A172 (cell line): Measurements from ENCODE around the gene MYT1. TPM values are rescaled to one million over a fixed set of nuclear protein-coding genes. Genes with fewer than 3 reads are reported as not detected.
"Not testable (repeated sequence)": the region's sequence is repeated elsewhere in the genome, so short reads cannot be mapped to it uniquely, and the experiment has no call there.

Experiments
- DNase-seq: peaks from one replicate; pipeline ENCODE4 v3.0.0-alpha.2; 2015; ENCODE audit warnings: low spot score
- total RNA-seq: library from RNA; depleted of rRNA; stranded (reverse); fragments of >200 nt; shearing (Covaris generic); gene quantifications from 2 replicates; pipeline ENCODE4 v1.2.3, GENCODE V29; 2014

Gene MYT1
- total RNA-seq, 1 experiment from 2014 or later, result 2.4 TPM

DNA sequence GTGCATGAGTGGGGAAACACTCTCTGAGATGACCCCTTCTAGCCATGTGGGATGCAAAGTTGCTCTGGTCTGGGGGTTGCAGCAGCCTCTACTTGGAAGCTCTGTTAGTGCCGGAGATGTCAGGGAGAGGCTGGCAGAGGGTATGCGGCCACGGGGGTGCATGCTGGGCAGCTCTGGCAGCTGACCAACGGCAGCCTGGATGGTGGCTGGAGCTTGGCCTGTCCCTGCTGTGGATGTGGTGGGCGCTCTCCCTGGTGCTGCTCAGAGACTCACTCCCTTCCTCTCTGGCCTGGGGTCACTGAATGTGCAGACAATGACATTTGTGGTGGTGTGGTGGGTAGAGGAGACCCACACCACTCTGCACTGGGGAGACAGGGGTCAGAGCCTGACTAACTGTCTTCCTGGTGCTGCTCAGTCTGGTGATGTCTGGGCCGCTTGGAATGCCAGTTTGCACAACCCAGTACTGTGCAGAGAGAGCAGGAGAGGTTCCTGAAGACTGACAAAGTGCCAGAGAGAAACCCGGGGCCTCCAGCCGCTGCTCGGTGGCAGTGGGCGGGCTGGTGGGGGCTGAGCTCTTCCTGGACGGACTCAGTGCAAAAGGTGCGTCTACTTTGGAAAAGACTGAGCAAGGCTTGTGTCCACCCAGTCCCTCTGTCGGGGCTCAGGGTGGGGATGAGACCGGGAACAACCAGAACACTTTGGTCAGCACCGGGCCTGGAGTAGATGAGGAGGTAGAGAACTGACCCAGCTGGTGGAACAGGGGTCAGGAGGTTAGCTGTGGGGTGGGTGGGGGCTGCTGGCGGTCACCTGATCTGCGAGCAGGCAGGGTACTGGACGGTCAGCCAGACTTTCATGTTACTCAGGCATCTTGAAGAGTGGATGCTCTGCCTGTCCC is 2.7 kb downstream of the MYT1 start:
- no peak for DNase-seq

DNA sequence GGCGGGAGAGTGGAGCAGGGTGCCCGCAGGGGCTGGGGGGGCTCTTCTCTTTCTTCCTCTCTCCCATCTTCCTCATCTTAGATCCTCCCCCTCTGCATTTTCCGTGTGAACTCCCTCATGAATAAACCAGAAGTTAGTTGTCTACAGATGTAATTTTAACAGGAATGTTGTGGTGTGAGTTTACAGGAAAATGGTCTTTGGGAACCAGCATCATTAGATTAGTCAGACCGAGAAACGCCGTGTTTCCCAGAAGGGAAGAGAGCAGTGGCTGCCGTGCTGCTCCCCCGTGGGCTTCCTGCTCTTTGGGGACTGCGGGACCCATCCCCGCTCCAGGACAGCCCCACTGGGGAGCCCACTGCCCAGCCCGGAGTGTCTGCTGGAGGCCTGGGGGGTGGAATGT is 3.4 kb downstream of the MYT1 start:
- peak; percentile 10 for DNase-seq

DNA sequence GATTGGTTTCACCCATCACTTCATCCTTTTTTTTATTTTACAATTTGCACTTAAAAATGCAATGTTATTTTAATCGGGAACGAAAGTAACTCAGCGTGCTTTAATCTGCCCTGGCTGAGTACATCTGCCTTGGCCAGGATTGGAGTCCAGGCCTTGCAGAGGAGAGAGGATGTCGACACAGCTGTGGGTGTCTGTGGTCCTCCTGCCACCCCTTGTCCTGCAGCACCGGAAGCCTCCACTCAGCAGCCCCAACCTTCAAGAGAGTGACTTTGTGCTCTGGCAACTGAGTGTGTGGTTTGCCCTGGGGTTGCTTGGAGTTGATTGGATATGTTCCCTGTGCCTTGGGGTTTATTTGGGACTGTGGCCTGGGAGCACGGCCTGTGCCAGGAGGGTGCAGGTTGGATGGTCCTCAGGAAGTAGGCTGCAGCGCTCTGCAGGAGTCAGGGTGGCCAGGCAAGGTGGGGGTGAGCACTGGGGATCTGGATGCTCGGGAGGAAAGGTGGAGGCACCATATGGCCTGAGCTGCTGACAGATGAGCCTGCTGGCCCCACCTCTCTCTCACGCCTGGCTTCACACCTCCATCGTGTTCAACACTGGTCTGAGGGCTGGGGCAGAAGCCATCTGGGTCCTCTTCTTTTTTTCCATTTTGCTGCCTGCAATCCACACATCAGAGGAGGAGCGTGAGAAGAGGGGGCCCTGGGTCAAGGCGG is 4.3 kb downstream of the MYT1 start:
- DNase-seq, result no peak

DNA sequence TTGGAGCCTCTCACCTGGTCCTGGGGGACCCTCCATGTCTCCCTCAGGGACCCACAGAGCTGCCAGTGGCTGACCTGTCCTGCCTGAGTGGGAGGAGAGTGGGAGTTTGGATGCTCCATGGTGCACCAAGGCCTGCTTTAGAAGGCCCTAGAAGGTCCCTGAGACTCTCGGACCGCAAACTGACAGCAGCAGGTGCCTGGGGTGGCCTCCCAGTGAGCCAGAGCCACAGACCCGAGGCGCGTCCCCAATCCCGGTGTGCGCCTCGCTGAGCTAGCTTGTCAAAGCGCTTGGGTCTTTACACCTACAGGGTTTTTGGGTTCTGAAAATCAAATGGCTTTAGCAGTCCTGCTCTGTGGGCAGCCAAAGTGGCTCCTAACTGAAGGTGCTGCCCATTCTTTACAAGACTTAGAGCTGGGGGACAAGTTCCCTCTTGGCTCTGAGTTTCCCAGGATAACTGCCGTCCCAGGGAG is 4.9 kb downstream of the MYT1 start:
- DNase-seq, result no peak

DNA sequence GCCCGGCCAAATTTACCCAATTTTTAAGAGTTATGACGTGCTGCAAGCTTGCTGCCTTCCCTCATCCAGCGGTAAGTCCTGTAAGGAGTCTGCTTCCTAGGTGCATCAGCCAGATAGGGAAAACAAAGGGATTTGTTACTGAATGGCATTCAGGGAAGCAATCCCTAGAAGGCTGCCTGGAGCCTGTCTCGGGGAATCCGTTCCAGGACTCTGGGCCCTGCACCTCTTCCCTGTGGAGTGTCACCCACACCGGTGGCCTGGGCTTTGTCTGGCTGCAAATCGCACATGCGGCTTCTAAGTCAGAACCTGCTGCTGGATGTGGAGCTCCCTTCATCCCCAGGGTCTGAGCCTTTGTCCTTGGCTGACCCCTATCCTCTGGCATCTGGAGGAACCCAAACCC is 7.0 kb downstream of the MYT1 start:
- DNase-seq, result no peak

GRCh38 chr20:64173116-64173515 is 8.9 kb downstream of the MYT1 start:
- no peak for DNase-seq

- DNase-seq, result no peak
Observed at GRCh38 chr20:64176551-64176950, 12.3 kb downstream of the MYT1 start.

GRCh38 chr20:64176971-64177370 is 12.7 kb downstream of the MYT1 start:
- no peak for DNase-seq

DNA sequence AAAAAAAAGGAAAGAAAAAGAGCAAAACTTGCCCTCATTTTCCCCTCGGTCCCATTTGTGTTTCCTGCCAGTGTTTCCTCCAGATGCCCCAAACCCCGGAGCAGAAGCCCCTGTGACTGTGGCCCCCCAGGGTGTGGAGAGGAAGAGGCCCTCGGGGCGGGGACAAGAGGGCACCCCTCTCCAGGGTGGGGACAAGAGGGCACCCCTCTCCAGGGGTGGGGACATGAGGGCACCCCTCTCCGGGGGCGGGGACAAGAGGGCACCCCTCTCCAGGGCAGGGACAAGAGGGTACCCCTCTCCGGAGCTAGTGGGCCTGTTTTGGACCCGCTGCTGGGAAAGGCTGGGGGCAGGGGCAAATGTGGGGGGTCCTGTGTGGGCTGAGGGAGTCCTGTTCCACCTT is 13.1 kb downstream of the MYT1 start:
- DNase-seq, result no peak

- no peak for DNase-seq
Observed at GRCh38 chr20:64177787-64178186, 13.5 kb downstream of the MYT1 start.

DNA sequence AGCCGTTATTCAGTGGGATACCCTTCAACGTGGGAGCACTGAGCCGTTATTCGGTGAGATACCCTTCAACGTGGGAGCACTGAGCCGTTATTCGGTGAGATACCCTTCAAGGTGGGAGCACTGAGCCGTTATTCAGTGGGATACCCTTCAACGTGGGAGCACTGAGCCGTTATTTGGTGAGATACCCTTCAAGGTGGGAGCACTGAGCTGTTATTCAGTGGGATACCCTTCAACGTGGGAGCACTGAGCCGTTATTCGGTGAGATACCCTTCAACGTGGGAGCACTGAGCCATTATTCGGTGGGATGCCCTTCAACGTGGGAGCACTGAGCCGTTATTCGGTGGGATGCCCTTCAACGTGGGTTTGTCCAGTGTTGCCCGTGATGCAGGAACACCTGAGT is 14.7 kb downstream of the MYT1 start:
- DNase-seq, result not testable (repeated sequence)

DNA sequence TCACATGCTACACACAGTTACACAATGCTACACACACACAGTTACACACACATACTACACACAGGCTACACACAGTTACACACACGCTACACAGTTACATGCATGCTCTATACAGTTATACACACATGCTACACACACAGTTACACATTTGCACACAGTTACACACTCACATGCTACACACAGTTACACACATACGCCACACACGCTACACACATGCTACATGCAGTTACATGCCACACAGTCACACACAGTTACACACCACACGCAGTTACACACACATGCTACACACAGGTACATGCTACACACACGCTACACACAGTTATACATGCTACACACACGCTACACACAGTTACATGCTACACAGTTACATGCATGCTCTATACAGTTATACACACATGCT is 15.6 kb downstream of the MYT1 start:
- no peak for DNase-seq

- no peak for DNase-seq
Observed at GRCh38 chr20:64180673-64181072, 16.4 kb downstream of the MYT1 start.

- DNase-seq, result no peak
Observed at GRCh38 chr20:64181391-64181790, 17.1 kb downstream of the MYT1 start.

DNA sequence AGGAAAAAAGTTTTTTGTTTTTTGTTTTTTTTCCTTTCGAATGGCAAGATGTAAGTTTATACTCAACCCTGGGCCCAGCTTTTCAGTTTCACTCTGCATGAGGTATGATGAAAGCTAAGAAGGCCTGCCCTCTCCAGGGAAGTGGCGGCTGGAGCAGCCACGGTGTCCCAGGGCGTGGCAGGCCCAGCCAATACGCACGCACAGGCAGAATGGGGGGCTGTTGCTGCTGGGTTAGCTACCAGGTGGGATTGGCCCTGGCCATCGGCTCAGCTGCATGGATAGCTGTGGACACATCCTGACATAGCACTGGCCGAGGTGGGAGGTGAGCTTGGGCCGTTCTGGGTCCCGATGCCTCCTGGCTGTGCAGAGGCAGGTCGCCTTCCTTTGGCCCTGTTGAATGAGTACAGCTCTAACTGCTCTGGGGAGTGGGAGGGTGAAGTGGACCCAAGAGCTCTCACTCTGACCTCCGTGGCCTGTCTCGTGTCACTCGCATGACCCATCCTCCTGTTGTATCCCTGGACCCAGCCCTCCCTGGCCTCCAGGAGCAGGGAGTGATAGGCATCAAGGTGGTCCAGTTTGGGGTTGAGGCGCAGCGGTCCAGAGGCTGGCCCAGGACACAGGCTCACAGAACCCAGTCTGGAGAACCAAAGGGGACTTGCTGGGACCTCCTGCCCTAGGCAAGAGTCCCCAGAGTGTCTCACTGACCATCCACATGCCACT is 18.1 kb downstream of the MYT1 start:
- DNase-seq, result no peak

DNA sequence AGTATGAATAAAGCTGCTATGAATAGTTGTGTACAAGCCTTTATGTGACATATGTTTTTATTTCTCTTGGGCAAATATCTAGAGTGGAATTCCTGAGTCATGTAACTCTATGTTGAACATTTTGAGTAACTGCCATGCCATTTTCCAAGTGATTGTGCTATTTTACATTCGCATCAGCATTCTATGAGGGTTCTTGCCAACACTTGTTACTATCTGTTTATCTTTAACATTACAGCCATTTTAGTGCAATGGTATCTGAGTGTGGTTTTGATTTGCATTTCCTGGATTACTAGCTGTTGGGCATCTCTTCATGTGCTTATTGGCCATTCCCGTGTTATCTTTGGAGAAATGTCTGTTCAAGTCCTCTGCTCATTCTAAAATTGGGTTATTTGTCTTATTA is 19.1 kb downstream of the MYT1 start:
- no peak for DNase-seq

DNA sequence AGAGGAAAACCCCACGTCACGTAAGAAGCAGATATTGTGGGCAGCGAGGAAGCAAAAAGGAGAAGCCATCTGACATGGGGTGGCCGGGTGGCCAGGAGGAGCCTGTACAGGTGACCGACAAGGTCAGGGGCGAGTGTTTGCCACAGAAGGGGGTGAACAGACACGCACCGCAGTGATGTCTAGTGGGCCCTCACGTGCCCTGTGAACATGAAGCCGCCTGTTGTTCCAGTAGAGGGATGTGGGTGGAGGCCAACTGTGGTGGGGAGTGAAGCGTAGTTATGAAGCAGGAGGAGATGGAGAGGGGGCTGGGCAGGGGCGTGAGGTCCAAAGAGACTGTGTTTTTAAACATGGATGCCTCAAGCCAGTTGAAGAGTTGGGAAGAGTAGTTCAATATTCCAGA is 20.5 kb downstream of the MYT1 start:
- no peak for DNase-seq

DNA sequence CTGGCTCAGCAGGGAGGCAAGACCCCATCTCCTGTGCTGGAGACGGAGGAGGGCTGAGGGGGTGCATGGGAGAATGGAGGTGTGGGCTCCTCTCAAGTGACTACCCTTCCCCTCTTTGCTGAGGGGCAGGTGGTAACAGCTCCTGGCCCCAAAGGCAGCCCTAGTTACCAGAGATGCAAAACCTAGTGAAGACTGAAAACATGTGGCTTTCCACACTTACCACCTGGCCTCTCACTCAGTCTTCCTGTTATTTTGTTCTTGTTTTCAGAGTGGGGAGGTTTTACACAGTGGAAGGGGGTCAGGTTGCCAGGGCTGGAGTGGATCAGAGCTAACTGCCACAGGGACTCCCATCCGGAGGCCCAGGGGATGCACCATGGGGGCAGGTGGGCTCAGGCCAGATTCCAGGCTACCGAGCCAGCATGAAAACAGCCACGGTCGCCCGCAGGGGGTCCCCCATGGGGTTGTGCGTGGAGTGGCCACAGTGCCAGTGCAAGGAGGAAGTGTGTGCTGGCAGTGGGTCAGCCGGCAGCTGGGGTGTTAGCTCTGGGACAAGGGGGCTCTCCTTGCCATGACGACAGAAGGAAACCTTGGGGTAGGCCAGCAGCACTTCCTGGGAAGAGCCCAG is 21.1 kb downstream of the MYT1 start:
- DNase-seq, result no peak

GRCh38 chr20:64186071-64186598 is 21.9 kb downstream of the MYT1 start:
- DNase-seq, result no peak

DNA sequence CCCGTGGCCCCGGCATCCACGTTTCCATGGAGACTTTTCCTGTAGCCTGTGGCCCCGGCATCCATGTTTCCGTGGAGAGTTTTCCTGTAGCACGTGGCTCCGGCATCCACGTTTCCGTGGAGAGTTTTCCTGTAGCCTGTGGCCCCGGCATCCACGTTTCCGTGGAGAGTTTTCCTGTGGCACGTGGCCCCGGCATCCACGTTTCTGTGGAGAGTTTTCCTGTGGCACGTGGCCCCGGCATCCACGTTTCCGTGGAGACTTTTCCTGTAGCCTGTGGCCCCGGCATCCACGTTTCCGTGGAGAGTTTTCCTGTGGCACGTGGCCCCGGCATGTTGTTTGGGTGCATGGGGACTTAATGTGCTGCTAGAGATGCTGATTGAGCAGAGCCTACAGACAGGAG is 23.0 kb downstream of the MYT1 start:
- not testable (repeated sequence) for DNase-seq

DNA sequence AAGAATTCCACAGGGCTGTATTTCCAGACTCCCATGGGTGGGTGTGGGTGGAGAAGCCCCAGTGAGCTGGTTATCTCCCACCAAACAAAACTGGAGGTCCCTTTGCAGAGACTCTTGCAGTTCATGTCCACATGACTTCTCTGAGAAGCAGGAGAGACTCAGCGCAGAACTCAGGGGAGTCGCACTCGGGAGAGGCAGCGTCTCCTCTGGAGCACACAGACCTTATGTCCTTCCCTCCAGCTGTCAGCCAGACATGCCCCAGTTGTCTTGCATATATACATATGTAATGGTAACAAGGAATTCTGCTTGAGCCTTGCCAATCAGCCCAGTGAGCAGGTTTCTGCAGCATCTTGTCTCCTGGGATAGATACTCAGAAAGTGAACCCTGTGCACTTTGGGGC is 23.8 kb downstream of the MYT1 start:
- DNase-seq, result no peak
